Activated CD4-positive, alpha-beta memory T cell treated with anti-CD3 and anti-CD28 coated beads, Interleukin-2, amount 10 ng/mL, durations not matched to agents 7 days and 5 days (primary cell): ENCODE results near the gene SLC26A4. TPM values are rescaled to one million over a fixed set of nuclear protein-coding genes. Genes with fewer than 3 reads are reported as not detected.
A peak's percentile ranks its signal among the peaks of the same experiment; 100 is the strongest.

Source experiments
- CTCF ChIA-PET: fragments of 350-600 bp; sonication (Branson Sonifier 250); formaldehyde crosslinking; loops from one replicate; lab custom pipeline; 2021; ENCODE audit warnings: antibody characterized with exemption, inconsistent platforms; lab: Charles Lee
- POLR2A ChIA-PET: fragments of 350-600 bp; sonication (Branson Sonifier 250); formaldehyde crosslinking; loops from one replicate; lab custom pipeline; 2021; ENCODE audit warnings: antibody characterized with exemption; lab: Charles Lee
- DNase-seq: peaks from one replicate; pipeline ENCODE4 v3.0.0-alpha.2; 2020
- H3K27ac Mint-ChIP-seq: one replicate; pipeline ENCODE4 v1.8.0; 2021; ENCODE audit warnings: mild to moderate bottlenecking, mixed read lengths
- H3K27me3 Mint-ChIP-seq: one replicate; pipeline ENCODE4 v1.8.0; 2021; ENCODE audit warnings: mixed read lengths
- H3K36me3 Mint-ChIP-seq: one replicate; pipeline ENCODE4 v1.8.0; 2021; ENCODE audit warnings: low read depth, mixed read lengths
- H3K4me1 Mint-ChIP-seq: one replicate; pipeline ENCODE4 v1.8.0; 2021; ENCODE audit warnings: mixed read lengths
- H3K4me3 Mint-ChIP-seq: one replicate; pipeline ENCODE4 v1.8.0; 2021; ENCODE audit warnings: mild to moderate bottlenecking, mixed read lengths
- H3K9me3 Mint-ChIP-seq: one replicate; pipeline ENCODE4 v1.8.0; 2021; ENCODE audit warnings: mixed read lengths
- total RNA-seq, 2 experiments: library from RNA; stranded (reverse); gene quantifications; one replicate each; pipeline ENCODE4 v1.2.3, GENCODE V29; 2021

The SLC26A4 gene
- total RNA-seq, 2 experiments from 2014 or later: 10.9 to 12.2 TPM

DNA sequence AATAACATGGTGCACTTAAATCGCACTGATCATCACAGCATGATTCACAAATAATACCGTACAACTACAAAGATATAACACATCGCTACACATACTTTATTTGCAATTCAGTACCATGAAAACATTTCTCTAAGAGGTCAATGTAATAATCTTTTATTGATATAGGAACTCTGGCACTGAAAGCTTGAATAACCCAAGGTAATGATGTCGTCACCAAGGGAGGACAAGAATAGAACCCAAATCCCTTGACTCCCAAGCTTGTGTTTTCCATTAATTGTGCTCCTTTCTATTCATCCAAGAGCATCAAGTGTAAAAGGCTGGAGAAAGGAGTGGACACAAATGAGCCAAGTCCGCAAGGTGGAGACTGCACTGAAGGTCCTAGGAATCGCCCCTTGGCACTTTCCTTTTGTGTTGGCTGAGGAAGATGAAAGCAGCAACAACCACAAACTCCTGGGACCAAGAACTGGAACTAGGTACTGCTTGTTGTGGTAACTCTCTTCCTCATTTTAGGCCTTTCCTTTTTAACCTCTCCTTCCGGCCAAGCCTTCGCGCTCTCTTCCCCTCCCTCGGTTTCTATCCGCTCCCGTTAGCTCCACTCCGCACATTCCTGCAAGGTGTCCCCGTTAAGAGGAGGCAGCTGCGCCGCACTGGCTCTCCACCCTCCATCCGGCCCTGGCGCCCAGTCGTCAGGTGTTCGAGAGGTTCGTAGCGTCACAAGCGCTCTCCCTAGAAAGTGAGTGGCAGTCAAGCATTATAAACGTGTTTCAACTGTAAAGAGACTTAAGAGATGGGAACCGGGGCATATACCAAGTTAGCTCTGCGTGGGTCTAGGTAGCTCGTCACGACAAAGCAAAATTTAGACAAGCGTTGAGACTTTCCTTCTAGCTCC, 82.3 kb downstream of the SLC26A4 start:
- no peaks in the 10 kb centered on the region for H3K27me3 Mint-ChIP-seq
- peak overlapping the region; percentile 97 for H3K4me3 Mint-ChIP-seq
- ChIA-PET CTCF (interaction anchor here (0.6 to 7.4 kb wide), 31 partner anchors 8 to 594 kb away, joined by 3 to 178 read pairs (median 4); partner anchors contain the start of genes BCAP29, COG5, DLD and DUS4L), POLR2A (interaction anchor here (0.6 to 5.3 kb wide), 33 partner anchors 8 to 1458 kb away, joined by 3 to 69 read pairs (median 5); partner anchors contain the start of genes BCAP29, COG5, DLD and DNAJB9)
- H3K9me3 Mint-ChIP-seq: no peaks in the 10 kb centered on the region
- peaks cover 19% of the 10 kb centered on the region for H3K36me3 Mint-ChIP-seq
- DNase-seq: no peak
- peak overlapping the region; percentile 100 for H3K27ac Mint-ChIP-seq
- H3K4me1 Mint-ChIP-seq: peaks cover 44% of the 10 kb centered on the region

DNA sequence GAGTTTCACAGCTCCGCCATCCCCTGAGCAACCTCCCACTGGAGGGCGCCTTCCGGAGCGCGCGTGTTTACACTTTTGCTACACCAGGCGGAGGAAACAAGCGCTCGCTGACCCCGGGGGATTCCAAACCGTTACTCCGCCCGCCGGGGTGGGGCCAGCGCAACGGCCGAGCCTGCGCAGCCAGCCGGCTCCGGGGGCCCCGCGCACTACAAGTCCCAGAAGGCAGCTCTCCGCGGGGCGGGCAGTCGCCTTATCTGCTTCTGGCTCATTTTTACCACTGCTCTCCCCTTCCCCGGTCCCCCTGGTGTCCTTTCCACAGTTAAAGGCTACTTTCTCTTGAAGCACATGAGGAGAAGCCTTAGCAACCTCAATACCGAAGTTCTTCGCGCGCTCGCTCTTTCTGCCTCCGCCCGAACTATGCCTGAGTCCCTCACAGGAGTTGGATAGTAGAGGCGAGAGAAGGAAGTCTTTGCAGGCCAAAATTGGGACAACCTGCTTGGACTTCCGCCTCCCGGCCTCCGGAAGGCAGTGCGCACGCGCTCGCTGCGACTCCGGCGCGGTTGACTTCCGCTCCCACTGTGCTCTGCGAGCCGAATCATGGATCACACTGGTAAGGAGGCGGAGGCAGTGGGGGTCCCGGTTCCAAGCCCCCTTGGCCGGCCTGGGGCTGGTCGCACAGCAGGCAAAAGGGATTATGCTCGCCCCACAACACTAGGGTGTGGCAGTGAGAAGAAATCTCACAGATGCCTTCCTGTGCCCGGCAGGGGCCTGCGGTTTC, 83.1 kb downstream of the SLC26A4 start, which contains the start of gene CBLL1:
Gene CBLL1 (plus strand): TSS at position 576 of the 778 bp plus-strand sequence. CDS start 22 bp downstream, at position 598.
- DNase-seq: peak; percentile 99
- H3K36me3 Mint-ChIP-seq: peaks cover 19% of the 10 kb centered on the region
- ChIA-PET POLR2A (interaction anchor here (0.6 to 5.3 kb wide), 36 partner anchors 9 to 1459 kb away, joined by 3 to 69 read pairs (median 5); partner anchors contain the start of genes BCAP29, COG5, DLD and DNAJB9), CTCF (interaction anchor here (0.7 to 7.4 kb wide), 29 partner anchors 9 to 595 kb away, joined by 3 to 178 read pairs (median 4); partner anchors contain the start of genes BCAP29, COG5, DLD and DUS4L)
- no peaks in the 10 kb centered on the region for H3K9me3 Mint-ChIP-seq
- peaks cover 49% of the 10 kb centered on the region for H3K4me1 Mint-ChIP-seq
- no peaks in the 10 kb centered on the region for H3K27me3 Mint-ChIP-seq
- peak within 1 kb of the TSS; percentile 100 for H3K27ac Mint-ChIP-seq
- H3K4me3 Mint-ChIP-seq: peak within 1 kb of the TSS; percentile 97

DNA sequence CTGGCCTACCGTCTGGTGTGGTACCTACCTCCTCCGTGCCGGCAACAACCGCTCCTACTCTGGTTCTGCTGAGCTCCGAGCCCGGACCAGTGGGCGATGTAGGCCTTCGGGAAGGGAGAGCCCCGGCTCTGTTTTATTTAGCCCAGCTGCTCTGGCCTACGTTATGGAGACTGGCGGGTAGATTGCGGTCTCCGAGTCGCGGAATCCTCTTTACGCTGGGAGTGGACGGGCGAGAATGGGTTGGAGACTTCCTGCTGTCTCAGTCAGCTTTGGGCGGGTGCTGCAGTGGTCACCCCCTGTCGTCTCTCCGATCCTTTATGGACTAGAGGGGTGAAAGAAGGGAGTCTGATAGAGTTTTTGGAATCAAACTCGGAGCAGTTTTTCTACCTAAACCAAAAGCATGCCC, 83.7 kb downstream of the SLC26A4 start:
- peak overlapping the region; percentile 97 for H3K4me3 Mint-ChIP-seq
- no peaks in the 10 kb centered on the region for H3K9me3 Mint-ChIP-seq
- peaks cover 22% of the 10 kb centered on the region for H3K36me3 Mint-ChIP-seq
- peak overlapping the region; percentile 100 for H3K27ac Mint-ChIP-seq
- H3K4me1 Mint-ChIP-seq: peaks cover 52% of the 10 kb centered on the region
- CTCF ChIA-PET: interaction anchor here (1.2 to 7.4 kb wide), 7 partner anchors 11 to 181 kb away, joined by 3 to 178 read pairs (median 9); partner anchors contain the start of genes COG5, DUS4L and SLC26A4
- POLR2A ChIA-PET: interaction anchor here (0.6 to 5.3 kb wide), 19 partner anchors 8 to 825 kb away, joined by 3 to 69 read pairs (median 11); partner anchors contain the start of genes BCAP29, COG5, DLD and DNAJB9
- no peak for DNase-seq
- H3K27me3 Mint-ChIP-seq: no peaks in the 10 kb centered on the region

DNA sequence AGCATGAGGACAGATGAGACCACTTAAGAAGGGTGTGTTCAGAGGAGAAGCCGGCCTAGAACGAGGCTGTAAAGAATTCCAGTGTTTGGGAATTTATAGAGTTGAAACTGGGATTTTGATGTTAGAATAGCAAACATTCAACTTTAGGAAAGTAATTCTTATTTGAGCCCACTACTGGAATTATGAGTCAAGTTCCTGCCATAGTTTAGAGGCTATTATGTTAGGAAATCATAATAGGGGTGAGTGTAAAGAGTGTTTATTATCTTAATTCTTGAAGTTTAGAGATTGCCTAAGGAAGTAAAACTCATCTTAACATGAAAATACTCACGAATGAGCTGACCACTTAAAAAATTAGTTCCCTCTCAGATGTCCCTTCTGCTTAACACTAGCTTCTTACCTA, 85.4 kb downstream of the SLC26A4 start:
- DNase-seq: no peak
- H3K27ac Mint-ChIP-seq: peak overlapping the region; percentile 5
- ChIA-PET CTCF (interaction anchor here (0.9 to 7.4 kb wide), 4 partner anchors 127 to 145 kb away, joined by 3 to 178 read pairs (median 4); partner anchors contain the start of gene DLD), POLR2A (interaction anchor here (0.8 to 5.3 kb wide), 4 partner anchors 15 to 182 kb away, joined by 3 to 47 read pairs (median 16); partner anchors contain the start of genes COG5, DLD and DUS4L)
- H3K27me3 Mint-ChIP-seq: no peaks in the 10 kb centered on the region
- H3K4me3 Mint-ChIP-seq: peak overlapping the region; percentile 97
- H3K4me1 Mint-ChIP-seq: peaks cover 52% of the 10 kb centered on the region
- H3K9me3 Mint-ChIP-seq: no peaks in the 10 kb centered on the region
- peaks cover 32% of the 10 kb centered on the region for H3K36me3 Mint-ChIP-seq

DNA sequence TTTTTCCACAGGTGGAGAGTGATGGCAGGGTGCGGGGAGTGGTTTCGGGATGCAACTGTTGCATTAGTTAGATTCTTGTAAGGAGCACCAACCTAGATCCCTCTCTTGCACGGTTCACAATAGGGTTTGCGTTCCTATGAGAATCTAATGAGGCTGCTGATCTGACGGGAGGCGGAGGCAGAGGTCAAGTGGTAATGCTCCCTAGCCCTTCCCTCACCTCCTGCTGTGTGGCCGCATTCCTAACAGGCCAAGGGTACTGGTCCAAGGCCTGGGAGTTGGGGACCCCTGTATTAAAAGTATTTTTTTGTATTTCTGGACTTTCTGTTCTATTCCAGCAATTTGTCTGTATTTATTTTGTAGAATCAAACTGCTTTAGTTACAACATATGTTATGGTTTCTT, 90.5 kb downstream of the SLC26A4 start:
- CTCF ChIA-PET: no interaction called here
- no peak overlapping the region for H3K4me3 Mint-ChIP-seq
- peaks cover 32% of the 10 kb centered on the region for H3K4me1 Mint-ChIP-seq
- no peak overlapping the region for H3K27ac Mint-ChIP-seq
- H3K27me3 Mint-ChIP-seq: no peaks in the 10 kb centered on the region
- peaks cover 47% of the 10 kb centered on the region for H3K36me3 Mint-ChIP-seq
- H3K9me3 Mint-ChIP-seq: no peaks in the 10 kb centered on the region
- POLR2A ChIA-PET: no interaction called here
- no peak for DNase-seq

DNA sequence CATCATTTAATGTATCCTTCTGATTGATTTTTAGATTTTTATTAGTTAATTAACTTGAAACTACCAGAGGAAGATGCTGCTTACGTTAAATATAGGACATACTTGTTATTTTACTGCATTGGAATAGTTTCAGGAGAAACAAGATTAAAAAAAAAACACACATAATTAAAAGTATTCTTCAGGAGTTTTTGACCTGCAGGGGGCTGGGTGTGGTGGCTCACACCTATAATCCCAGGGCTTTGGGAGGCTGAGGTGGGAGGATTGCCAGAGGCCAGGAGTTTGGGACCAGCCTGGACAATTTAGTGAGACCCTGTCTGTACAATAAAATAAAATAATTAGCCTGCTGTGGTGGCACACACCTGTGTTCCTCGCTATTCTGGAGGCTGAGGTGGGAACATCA, 94.0 kb downstream of the SLC26A4 start:
- H3K4me3 Mint-ChIP-seq: no peak overlapping the region
- no peak for DNase-seq
- ChIA-PET CTCF (interaction anchor here (0.7 to 1.9 kb wide), 3 partner anchors 11 to 123 kb away, joined by 4 to 10 read pairs (median 6); partner anchors contain the start of gene CBLL1), POLR2A (no interaction called here)
- H3K27me3 Mint-ChIP-seq: no peaks in the 10 kb centered on the region
- H3K4me1 Mint-ChIP-seq: peaks cover 9% of the 10 kb centered on the region
- H3K36me3 Mint-ChIP-seq: peaks cover 69% of the 10 kb centered on the region
- no peaks in the 10 kb centered on the region for H3K9me3 Mint-ChIP-seq
- H3K27ac Mint-ChIP-seq: no peak overlapping the region

DNA sequence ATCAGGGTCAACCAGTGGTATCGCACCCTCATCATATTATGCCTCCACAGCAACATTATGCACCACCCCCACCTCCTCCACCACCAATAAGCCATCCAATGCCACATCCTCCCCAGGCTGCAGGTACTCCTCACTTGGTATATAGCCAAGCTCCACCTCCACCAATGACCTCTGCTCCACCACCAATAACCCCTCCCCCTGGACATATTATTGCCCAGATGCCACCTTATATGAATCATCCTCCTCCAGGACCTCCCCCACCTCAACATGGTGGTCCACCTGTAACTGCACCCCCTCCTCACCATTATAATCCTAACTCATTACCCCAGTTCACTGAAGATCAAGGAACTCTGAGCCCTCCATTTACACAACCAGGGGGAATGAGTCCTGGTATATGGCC, 98.0 kb downstream of the SLC26A4 start:
- POLR2A ChIA-PET: no interaction called here
- H3K4me1 Mint-ChIP-seq: no peaks in the 10 kb centered on the region
- peaks cover 57% of the 10 kb centered on the region for H3K36me3 Mint-ChIP-seq
- CTCF ChIA-PET: no interaction called here
- DNase-seq: no peak
- no peak overlapping the region for H3K4me3 Mint-ChIP-seq
- H3K9me3 Mint-ChIP-seq: no peaks in the 10 kb centered on the region
- H3K27me3 Mint-ChIP-seq: no peaks in the 10 kb centered on the region
- H3K27ac Mint-ChIP-seq: no peak overlapping the region

DNA sequence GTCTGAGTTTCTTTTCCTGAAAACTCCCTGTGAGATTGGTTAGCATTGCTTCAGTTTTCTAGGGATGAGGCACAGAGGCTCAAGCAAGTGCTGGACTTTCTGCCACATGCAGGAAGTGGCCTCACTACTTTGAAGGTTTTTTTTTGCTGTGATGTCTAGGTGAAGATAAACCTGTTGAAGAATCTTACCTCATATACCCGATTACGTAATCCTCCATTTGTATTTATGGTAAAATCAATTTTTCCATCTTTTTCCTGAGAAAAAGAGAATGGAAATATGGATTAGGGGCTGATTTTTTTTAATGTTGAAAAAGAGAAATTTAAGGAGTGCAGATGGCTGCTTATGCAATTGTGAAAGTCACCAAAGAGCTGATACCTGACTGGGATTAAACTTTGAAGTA, 106.8 kb downstream of the SLC26A4 start:
- ChIA-PET CTCF (interaction anchor here (1.3 kb wide), 1 partner anchor 23 kb away, joined by 3 read pairs; the partner anchor contains the start of gene CBLL1), POLR2A (interaction anchor here (1.0 kb wide), 1 partner anchor 23 kb away, joined by 3 read pairs; the partner anchor contains the start of gene CBLL1)
- H3K4me3 Mint-ChIP-seq: no peak overlapping the region
- H3K9me3 Mint-ChIP-seq: no peaks in the 10 kb centered on the region
- no peak overlapping the region for H3K27ac Mint-ChIP-seq
- no peaks in the 10 kb centered on the region for H3K27me3 Mint-ChIP-seq
- DNase-seq: no peak
- no peaks in the 10 kb centered on the region for H3K4me1 Mint-ChIP-seq
- H3K36me3 Mint-ChIP-seq: peaks cover 6% of the 10 kb centered on the region

Other genes starting within 250 kb of the SLC26A4 start
- gene GPR22, start 190.8 kb upstream of the SLC26A4 start, total RNA-seq: not detected
- gene COG5, start 96.9 kb upstream of the SLC26A4 start, total RNA-seq: 10 to 100 TPM; 40.1 to 45.3 TPM
- gene DUS4L, start 96.9 kb upstream of the SLC26A4 start, total RNA-seq: 1 to 10 TPM; 8.1 to 8.9 TPM
- gene BCAP29, start 80.6 kb upstream of the SLC26A4 start, total RNA-seq: 10 to 100 TPM; 49.1 to 52.5 TPM
- gene CBLL1, start 83.3 kb downstream of the SLC26A4 start, total RNA-seq: 10 to 100 TPM; 44.0 to 50.5 TPM
- not detected for gene SLC26A3, start 142.4 kb downstream of the SLC26A4 start, total RNA-seq
- gene DLD, start 230.4 kb downstream of the SLC26A4 start, total RNA-seq: 10 to 100 TPM; 68.2 to 70.6 TPM